ENCODE measurements around the gene LHX3.
A peak's percentile ranks its signal among the peaks of the same experiment; 100 is the strongest.

LHX3 gene

DNA sequence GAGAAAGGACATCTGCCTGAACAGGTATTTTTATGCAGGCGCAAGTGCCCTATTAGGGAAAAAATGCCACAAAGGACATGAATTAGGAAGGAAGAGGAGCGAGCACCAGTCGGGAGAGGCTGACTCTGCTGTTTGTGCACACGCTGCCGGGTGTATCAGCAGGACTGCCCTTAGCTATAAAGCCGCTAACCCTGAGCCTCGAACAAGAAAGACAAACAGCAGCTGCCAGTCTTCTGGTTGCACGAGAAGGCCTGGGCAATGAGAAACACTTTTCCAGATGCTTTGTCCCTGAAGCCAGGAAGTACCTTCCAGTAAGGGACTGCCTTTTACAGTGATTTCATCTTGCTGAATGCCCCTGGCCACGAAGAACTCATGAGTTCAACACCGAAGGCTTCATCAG, 28.0 kb upstream of the LHX3 start:
- no peaks in the 10 kb centered on the region for H3K27me3 ChIP-seq
- TF ChIP-seq CTCF (IDR thresholded peaks at IDR 0.05): no peak
- H3K4me3 ChIP-seq (ENCODE audit: low read depth in 1 of 2, low read length in 1 of 2): no peak overlapping the region
- no peaks in the 10 kb centered on the region for H3K9me3 ChIP-seq
- H3K27ac ChIP-seq: no peak overlapping the region
- H3K4me1 ChIP-seq (ENCODE audit: control insufficient read depth in 1 of 2, insufficient read depth in 1 of 2, low read depth in 1 of 2, low read length in 1 of 2): peaks cover 20 to 21% of the 10 kb centered on the region in 2 experiments
- H3K36me3 ChIP-seq: no peaks in the 10 kb centered on the region

- peak overlapping the region; percentile 77 for H3K27ac ChIP-seq
- no peaks in the 10 kb centered on the region for H3K36me3 ChIP-seq
- H3K4me3 ChIP-seq (ENCODE audit: low read depth in 1 of 2, low read length in 1 of 2): peak overlapping the region; percentile 42 to 51
- peaks cover 18 to 20% of the 10 kb centered on the region in 2 experiments for H3K4me1 ChIP-seq (ENCODE audit: control insufficient read depth in 1 of 2, insufficient read depth in 1 of 2, low read depth in 1 of 2, low read length in 1 of 2)
- no peaks in the 10 kb centered on the region for H3K9me3 ChIP-seq
- H3K27me3 ChIP-seq: no peaks in the 10 kb centered on the region
- TF ChIP-seq CTCF (IDR thresholded peaks at IDR 0.05): no peak
These were observed 26.8 kb upstream of the LHX3 start for GRCh38 chr9:136231478-136232297.

- Histone ChIP-seq H3K27ac (no peak overlapping the region), H3K4me1 (ENCODE audit: control insufficient read depth in 1 of 2, insufficient read depth in 1 of 2, low read depth in 1 of 2, low read length in 1 of 2) (peaks cover 23 to 24% of the 10 kb centered on the region in 2 experiments), H3K4me3 (ENCODE audit: low read depth in 1 of 2, low read length in 1 of 2) (no peak overlapping the region), H3K9me3 (no peaks in the 10 kb centered on the region), H3K36me3 (no peaks in the 10 kb centered on the region), H3K27me3 (no peaks in the 10 kb centered on the region)
- TF ChIP-seq CTCF (IDR thresholded peaks at IDR 0.05): no peak
These were observed 25.8 kb upstream of the LHX3 start for GRCh38 chr9:136230773-136231172.

DNA sequence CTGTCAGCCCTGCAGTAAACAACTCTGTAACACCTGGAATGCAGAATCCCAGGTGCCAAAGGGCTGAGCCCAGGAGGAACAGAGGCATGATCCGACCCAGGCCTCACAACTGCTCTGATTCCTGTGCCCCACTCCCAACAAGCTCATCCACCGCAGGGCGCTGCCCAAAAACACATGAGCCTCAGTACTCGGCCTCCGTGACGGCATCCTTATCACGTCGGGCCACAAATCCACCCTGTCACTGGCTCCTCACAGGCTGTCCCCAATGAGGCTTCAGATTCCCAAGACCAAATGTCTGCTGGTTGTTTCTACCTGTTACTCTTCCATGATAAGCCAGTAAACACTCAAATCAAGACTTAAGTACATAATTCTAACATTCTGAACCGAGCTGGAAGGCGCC, 25.4 kb upstream of the LHX3 start:
- no peak for TF ChIP-seq CTCF (IDR thresholded peaks at IDR 0.05)
- Histone ChIP-seq H3K4me1 (ENCODE audit: control insufficient read depth in 1 of 2, insufficient read depth in 1 of 2, low read depth in 1 of 2, low read length in 1 of 2) (peaks cover 27 to 28% of the 10 kb centered on the region in 2 experiments), H3K27ac (no peak overlapping the region), H3K9me3 (no peaks in the 10 kb centered on the region), H3K27me3 (no peaks in the 10 kb centered on the region), H3K36me3 (no peaks in the 10 kb centered on the region), H3K4me3 (ENCODE audit: low read depth in 1 of 2, low read length in 1 of 2) (no peak overlapping the region)

DNA sequence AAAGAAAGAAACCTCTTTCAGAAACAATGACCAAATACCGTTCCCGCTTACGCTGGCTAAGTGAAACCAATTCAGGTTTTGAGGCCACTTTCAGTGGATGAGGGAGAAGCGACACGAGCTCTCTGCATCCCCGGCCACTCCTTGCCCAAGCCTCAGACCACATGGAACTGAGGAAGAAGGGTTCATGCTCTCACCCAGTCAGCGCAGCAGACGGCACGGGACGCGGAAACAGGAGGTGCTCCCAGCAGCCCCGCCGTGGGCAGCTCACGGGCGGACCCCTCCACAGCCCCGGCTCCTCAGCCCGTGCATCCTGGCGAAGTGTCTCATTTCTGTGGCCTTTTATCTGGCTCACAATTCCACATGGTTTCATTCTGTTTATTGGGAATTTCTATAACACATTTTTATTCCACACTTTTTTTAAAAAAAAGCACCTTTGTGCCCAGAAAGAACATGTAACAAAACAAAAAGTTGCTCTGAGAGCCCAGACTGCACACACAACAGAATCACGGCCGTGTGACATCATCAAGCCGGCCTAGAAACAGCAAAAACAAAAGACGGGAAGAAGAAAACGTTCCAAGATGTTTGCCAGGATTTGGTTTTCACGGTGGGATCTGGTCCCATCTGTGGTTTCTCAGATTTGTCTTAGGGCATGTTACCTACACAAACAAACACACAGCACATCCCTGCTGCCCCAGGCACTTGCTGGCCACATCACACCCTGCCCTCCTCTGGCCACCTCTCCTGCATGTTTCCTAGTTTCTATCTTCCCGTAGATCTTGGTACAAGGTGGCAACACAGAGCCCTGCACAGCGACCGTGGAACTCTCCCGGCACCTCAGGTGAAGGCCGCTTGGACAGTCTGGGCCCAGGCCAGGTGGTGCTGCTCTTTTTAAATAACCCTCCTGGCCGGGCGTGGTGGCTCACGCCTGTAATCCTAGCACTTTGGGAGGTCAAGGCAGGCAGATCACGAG, 24.5 kb upstream of the LHX3 start:
- no peak overlapping the region for H3K27ac ChIP-seq
- H3K36me3 ChIP-seq: no peaks in the 10 kb centered on the region
- H3K4me3 ChIP-seq (ENCODE audit: low read depth in 1 of 2, low read length in 1 of 2): no peak overlapping the region

More for the DNA sequence above, 24.5 kb upstream of the LHX3 start:
- H3K9me3 ChIP-seq: no peaks in the 10 kb centered on the region
- no peak for TF ChIP-seq CTCF (IDR thresholded peaks at IDR 0.05)
- no peaks in the 10 kb centered on the region for H3K27me3 ChIP-seq
- peaks cover 37 to 38% of the 10 kb centered on the region in 2 experiments for H3K4me1 ChIP-seq (ENCODE audit: control insufficient read depth in 1 of 2, insufficient read depth in 1 of 2, low read depth in 1 of 2, low read length in 1 of 2)

All from neutrophil (primary cell).